ENCODE results near the gene SPRR3. TPM values are rescaled to one million over a fixed set of nuclear protein-coding genes. Genes with fewer than 3 reads are reported as not detected.

Gene SPRR3
- total RNA-seq, 1 experiment from 2014 or later = not detected

GRCh38 chr1:153023109-153023508 lies 21.6 kb downstream of the SPRR3 start:
- no TSS peak for BruUV-seq (replicated peaks)
- no peak for ATAC-seq
- Histone ChIP-seq H3K27me3 (ENCODE audit: insufficient read depth, low read length) (peaks cover 21% of the 10 kb centered on the region), H2AFZ (ENCODE audit: low read depth, low read length, poor library complexity, severe bottlenecking) (no peak overlapping the region), H3K4me1 (ENCODE audit: control insufficient read depth in 1 of 2, insufficient read depth in 2 of 2, low read length in 2 of 2) (no peaks in the 10 kb centered on the region), H3K27ac (ENCODE audit: low read depth, low read length) (no peak overlapping the region), H3K9ac (ENCODE audit: low read length) (no peak overlapping the region), H3K9me3 (ENCODE audit: control insufficient read depth in 1 of 2, insufficient read depth in 1 of 2, low read depth in 1 of 2, low read length in 2 of 2) (no peaks in the 10 kb centered on the region), H3K36me3 (ENCODE audit: control insufficient read depth in 1 of 2, insufficient read depth in 2 of 2, low read length in 2 of 2) (no peaks in the 10 kb centered on the region), H4K20me1 (ENCODE audit: insufficient read depth) (no peaks in the 10 kb centered on the region), H3K79me2 (ENCODE audit: insufficient read depth, low read length) (no peaks in the 10 kb centered on the region), H3K4me2 (ENCODE audit: low read length) (no peak overlapping the region), H3K4me3 (replicated peaks in 1 of 2; ENCODE audit: low read depth in 1 of 2, low read length in 2 of 2) (no peak overlapping the region), H3K9me2 (ENCODE audit: insufficient read depth) (no peaks in the 10 kb centered on the region)
- intact Hi-C loops (cut with micrococcal nuclease) = no loop called here
- ChIA-PET RAD21 (ENCODE audit: low non-redundant PET in 1 of 2, low total read pairs in 2 of 2, uncharacterized antibody in 2 of 2, unreplicated experiment in 2 of 2) (no interaction called here), CTCF (no interaction called here), POLR2A (no interaction called here)
- DNase-seq (ENCODE audit: low read depth, low spot score) = no peak
- TF ChIP-seq RAD21 (IDR thresholded peaks at IDR 0.05; ENCODE audit: low read depth) = no peak
- TF ChIP-seq TCF7L2 (IDR thresholded peaks at IDR 0.05; ENCODE audit: borderline replicate concordance, extremely low read depth, insufficient read depth, insufficient read length) = no peak
- no peak for TF ChIP-seq ELF1 (IDR thresholded peaks at IDR 0.05; ENCODE audit: borderline replicate concordance, low read depth)
- no peak for TF ChIP-seq MAX (IDR thresholded peaks at IDR 0.05)
- no peak for TF ChIP-seq REST (IDR thresholded peaks at IDR 0.05; ENCODE audit: low read depth)
- TF ChIP-seq ATF3 (IDR thresholded peaks at IDR 0.05) = no peak
- TF ChIP-seq JUND (IDR thresholded peaks at IDR 0.05) = no peak
- TF ChIP-seq SRF (IDR thresholded peaks at IDR 0.05; ENCODE audit: low read depth) = no peak
- no peak for TF ChIP-seq EZH2 (IDR thresholded peaks at IDR 0.05)
- TF ChIP-seq CTCF (IDR thresholded peaks at IDR 0.05 in 2 of 3, conservative IDR thresholded peaks at IDR 0.05 in 1 of 3; ENCODE audit: borderline replicate concordance in 1 of 3, insufficient read depth in 1 of 3, low read depth in 2 of 3, low read length in 2 of 3) = no peak
- TF ChIP-seq FOSL1 (IDR thresholded peaks at IDR 0.05; ENCODE audit: low read depth) = no peak
- TF ChIP-seq SP1 (IDR thresholded peaks at IDR 0.05; ENCODE audit: low read depth) = no peak
- TF ChIP-seq CEBPB (IDR thresholded peaks at IDR 0.05; ENCODE audit: low read depth) = no peak
- TF ChIP-seq POLR2AphosphoS5 (IDR thresholded peaks at IDR 0.05; ENCODE audit: low read depth, low read length) = no peak
- no peak for TF ChIP-seq YY1 (IDR thresholded peaks at IDR 0.05; ENCODE audit: extremely low read depth, insufficient replicate concordance, low read depth, low read length)

All from HCT116 (cell line).